ENCODE measurements around the gene AAMDC.
"Not testable (repeated sequence)": the region's sequence is repeated elsewhere in the genome, so short reads cannot be mapped to it uniquely, and the experiment has no call there.

The AAMDC gene

GRCh38 chr11:77884829-77885190 is 63.9 kb downstream of the AAMDC start:
- TF ChIP-seq ZNF274 (IDR thresholded peaks at IDR 0.05; ENCODE audit: low read depth, low read length), result no peak
- no peak overlapping the region for H3K4me3 ChIP-seq (ENCODE audit: low read length)

GRCh38 chr11:77886401-77886800 is 65.5 kb downstream of the AAMDC start:
- no peak overlapping the region for H3K4me3 ChIP-seq (ENCODE audit: low read length)
- no peak for TF ChIP-seq ZNF274 (IDR thresholded peaks at IDR 0.05; ENCODE audit: low read depth, low read length)

GRCh38 chr11:77889045-77889444 is 68.1 kb downstream of the AAMDC start:
- H3K4me3 ChIP-seq (ENCODE audit: low read length), result not testable (repeated sequence)

- H3K4me3 ChIP-seq (ENCODE audit: low read length), result not testable (repeated sequence)
These were observed 69.2 kb downstream of the AAMDC start for GRCh38 chr11:77890100-77890614.

GRCh38 chr11:77890619-77891056 is 69.7 kb downstream of the AAMDC start:
- H3K4me3 ChIP-seq (ENCODE audit: low read length), result not testable (repeated sequence)

GRCh38 chr11:77891256-77891655 is 70.3 kb downstream of the AAMDC start:
- not testable (repeated sequence) for H3K4me3 ChIP-seq (ENCODE audit: low read length)

GRCh38 chr11:77891703-77892102 is 70.8 kb downstream of the AAMDC start:
- not testable (repeated sequence) for H3K4me3 ChIP-seq (ENCODE audit: low read length)

GRCh38 chr11:77894949-77895348 is 74.0 kb downstream of the AAMDC start:
- H3K4me3 ChIP-seq (ENCODE audit: low read length), result not testable (repeated sequence)

GRCh38 chr11:77908835-77909234 is 87.9 kb downstream of the AAMDC start:
- no peak for TF ChIP-seq ZNF274 (IDR thresholded peaks at IDR 0.05; ENCODE audit: low read depth, low read length)
- no peak overlapping the region for H3K4me3 ChIP-seq (ENCODE audit: low read length)

GRCh38 chr11:77909277-77909676 is 88.3 kb downstream of the AAMDC start:
- no peak for TF ChIP-seq ZNF274 (IDR thresholded peaks at IDR 0.05; ENCODE audit: low read depth, low read length)
- no peak overlapping the region for H3K4me3 ChIP-seq (ENCODE audit: low read length)

GRCh38 chr11:77910828-77911227 is 89.9 kb downstream of the AAMDC start:
- H3K4me3 ChIP-seq (ENCODE audit: low read length), result not testable (repeated sequence)

- H3K4me3 ChIP-seq (ENCODE audit: low read length), result not testable (repeated sequence)
These were observed 92.8 kb downstream of the AAMDC start for GRCh38 chr11:77913608-77914306.

GRCh38 chr11:77914307-77914791 is 93.4 kb downstream of the AAMDC start:
- not testable (repeated sequence) for H3K4me3 ChIP-seq (ENCODE audit: low read length)

GRCh38 chr11:77917713-77918112 is 96.8 kb downstream of the AAMDC start:
- H3K4me3 ChIP-seq (ENCODE audit: low read length), result not testable (repeated sequence)

Data from GM08714 (cell line).